DMS79 (cell line): ENCODE measurements around the gene DNAH3.
A peak's percentile ranks its signal among the peaks of the same experiment; 100 is the strongest.

Experiments
- DNase-seq: peaks from one replicate; lab custom pipeline; 2025; lab: John Stamatoyannopoulos, UW

The DNAH3 gene

GRCh38 chr16:20906341-20907255 lies 244.0 kb downstream of the DNAH3 start:
- no peak for DNase-seq

GRCh38 chr16:20905576-20905975 lies 245.1 kb downstream of the DNAH3 start:
- DNase-seq = no peak

GRCh38 chr16:20904507-20905081 lies 246.1 kb downstream of the DNAH3 start:
- no peak for DNase-seq

- no peak for DNase-seq
These were observed 246.6 kb downstream of the DNAH3 start for GRCh38 chr16:20903899-20904506.

- no peak for DNase-seq
These were observed 247.3 kb downstream of the DNAH3 start for GRCh38 chr16:20903116-20903898.

- DNase-seq = no peak
These were observed 248.2 kb downstream of the DNAH3 start for GRCh38 chr16:20902426-20902825.

GRCh38 chr16:20901436-20902112 lies 249.1 kb downstream of the DNAH3 start:
- peak; percentile 44 for DNase-seq

- peak; percentile 44 for DNase-seq
These were observed 249.6 kb downstream of the DNAH3 start for GRCh38 chr16:20901068-20901435.

- peak; percentile 97 for DNase-seq
These were observed 250.2 kb downstream of the DNAH3 start, which contains the start of the genes DCUN1D3 and LYRM1 for GRCh38 chr16:20900299-20901067. Gene DCUN1D3 (minus strand): TSS chr16:20900358. CDS start chr16:20862538, 37,820 bp downstream. Gene LYRM1 (plus strand): TSS chr16:20900771. CDS start chr16:20915556, 14,785 bp downstream.

GRCh38 chr16:20899477-20900298 lies 251.0 kb downstream of the DNAH3 start:
- no peak for DNase-seq

GRCh38 chr16:20899071-20899470 lies 251.6 kb downstream of the DNAH3 start:
- DNase-seq = no peak

- no peak for DNase-seq
These were observed 252.7 kb downstream of the DNAH3 start for GRCh38 chr16:20897922-20898321.

- no peak for DNase-seq
These were observed 253.3 kb downstream of the DNAH3 start for GRCh38 chr16:20897253-20897897.

- DNase-seq = no peak
These were observed 256.3 kb downstream of the DNAH3 start for GRCh38 chr16:20894388-20894787.

- DNase-seq = no peak
These were observed 260.9 kb downstream of the DNAH3 start for GRCh38 chr16:20889625-20890275.

- DNase-seq = no peak
These were observed 263.4 kb downstream of the DNAH3 start for GRCh38 chr16:20887207-20887606.

- DNase-seq = no peak
These were observed 264.3 kb downstream of the DNAH3 start for GRCh38 chr16:20886320-20886719.

- no peak for DNase-seq
These were observed 266.4 kb downstream of the DNAH3 start for GRCh38 chr16:20884240-20884556.
